AML-193 (cell line): Measurements from ENCODE around the gene NDUFS8.

Experiments
- DNase-seq, 2 experiments: peaks; one replicate each; lab custom pipeline; 2025; lab: John Stamatoyannopoulos, UW

Gene NDUFS8

DNA sequence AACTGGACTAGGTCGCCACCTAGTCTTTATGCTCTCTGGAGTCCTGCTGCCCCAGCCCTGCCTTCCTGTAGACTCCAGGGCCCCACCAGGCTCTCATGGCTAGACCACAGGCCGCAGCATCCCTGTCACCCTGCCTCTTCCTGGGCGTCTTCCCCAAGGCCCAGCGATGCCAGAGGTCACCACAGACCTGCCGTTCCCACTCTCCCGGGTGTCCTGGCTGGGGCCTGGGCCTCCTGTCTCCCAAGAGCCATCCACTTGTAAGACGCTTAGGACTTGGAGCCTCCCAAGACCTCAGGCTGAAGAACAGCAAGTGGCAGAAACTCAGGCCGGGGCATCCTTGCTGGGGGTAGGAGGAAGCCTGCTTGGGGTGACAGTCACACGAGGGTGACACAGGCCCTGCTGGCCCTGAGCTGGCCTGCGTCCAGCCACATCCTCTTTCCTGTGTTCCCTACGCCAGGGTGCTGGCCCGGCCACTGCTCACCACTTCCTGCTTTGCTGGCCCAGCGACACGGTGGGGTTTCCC is 6.3 kb downstream of the NDUFS8 start:
- DNase-seq = peak; percentile 75 to 82

DNA sequence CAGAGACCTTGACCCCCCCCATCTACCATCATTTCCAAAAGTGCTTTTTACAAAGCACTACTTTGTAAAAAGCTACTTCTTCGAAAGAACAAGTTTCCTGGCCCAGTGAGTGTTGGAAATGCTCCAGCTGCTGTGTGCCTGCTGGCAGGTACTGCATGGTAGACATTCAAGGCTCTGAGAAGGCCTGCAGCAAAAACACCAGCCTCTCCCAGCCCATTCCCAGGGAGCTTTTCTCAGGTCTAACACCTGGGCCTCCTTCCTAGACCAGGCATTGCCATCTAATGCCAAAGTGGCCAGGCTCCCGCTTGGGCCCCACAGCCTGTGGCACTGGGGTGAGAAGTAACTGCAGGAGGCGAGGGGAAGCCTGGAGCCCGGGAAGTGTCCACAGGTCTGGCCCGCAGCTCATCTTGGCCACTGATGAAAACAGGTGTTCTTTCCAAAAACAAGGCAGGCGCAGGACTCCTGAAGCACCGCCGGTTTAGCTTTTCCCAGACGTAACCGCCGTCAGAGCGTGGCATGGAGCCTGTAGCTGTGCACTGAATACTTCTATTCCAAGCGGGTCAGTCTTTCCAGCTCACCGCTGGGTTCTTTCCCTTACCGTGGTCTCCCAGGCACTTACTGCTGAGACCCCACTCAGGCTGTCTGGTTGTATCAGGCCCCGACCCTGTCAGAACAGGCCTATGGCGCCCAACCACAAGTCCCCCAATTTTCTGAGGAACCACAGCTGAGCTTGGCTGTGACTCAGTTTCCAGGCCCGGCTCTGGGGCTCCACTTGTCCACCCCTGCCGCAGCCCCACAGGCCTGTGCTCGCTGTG is 7.1 kb downstream of the NDUFS8 start:
- no peak for DNase-seq

DNA sequence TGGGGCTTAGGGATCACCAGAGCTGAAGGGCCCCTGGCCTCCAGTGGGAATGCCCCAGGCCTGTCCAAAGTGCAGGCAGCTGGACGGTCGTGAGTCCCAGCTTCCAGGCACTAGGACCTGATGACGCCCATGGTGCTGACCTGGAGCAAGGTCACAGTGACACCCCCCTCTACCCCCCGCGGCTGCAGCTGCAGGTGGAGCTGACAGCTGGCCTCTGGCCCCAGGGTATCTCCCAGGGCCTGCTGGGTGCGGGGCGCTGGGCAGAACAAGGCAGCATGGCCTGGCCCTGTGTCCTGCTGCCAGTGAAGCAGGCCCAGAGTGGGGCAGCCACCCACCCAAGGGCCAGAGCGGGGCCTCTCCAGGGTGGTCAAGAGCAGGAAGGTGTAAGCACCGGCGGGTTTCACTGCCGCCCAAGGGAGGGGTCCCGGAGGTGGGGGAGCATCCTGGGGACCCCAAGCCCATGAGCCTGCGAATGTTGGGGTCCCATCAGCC is 7.8 kb downstream of the NDUFS8 start:
- no peak for DNase-seq

DNA sequence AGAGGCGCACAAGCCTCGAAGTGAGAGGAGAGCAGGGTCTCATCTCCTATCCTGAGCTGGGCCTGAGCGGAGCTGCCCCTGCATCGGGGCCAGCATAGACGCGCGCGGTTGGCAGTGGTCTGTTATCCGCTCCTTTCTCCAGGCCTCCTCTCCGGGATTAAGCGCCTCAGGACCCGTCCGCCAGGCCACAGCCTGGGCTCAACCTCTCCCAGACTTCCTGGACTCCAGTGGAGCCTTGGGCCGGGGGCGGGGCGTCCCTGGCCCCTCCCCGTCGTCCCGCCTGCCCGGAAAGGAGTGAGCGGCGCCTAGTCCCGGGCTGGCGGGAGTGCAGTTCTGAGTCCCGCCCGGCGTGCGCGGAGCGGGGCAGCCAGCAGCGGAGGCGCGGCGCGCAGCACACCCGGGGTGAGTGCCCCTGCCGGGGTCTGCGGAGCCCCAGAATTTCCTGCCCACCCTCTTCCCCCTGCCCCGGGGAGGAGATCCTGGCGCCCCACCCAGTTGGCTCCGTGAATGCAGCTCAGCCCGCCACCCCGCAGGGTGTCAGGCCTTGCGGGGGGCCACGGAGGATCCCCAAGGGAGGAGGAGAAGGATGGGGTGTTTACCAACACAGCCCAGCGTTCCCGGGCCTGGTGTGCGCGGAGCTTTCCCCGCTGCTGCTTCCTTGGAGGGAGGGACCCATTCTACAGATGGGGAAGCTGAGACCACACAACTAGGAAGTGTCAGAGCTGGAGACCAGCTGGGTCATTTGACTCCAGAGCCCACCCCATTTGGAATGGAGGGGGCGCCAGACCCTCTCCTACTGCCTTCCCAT is 8.4 kb downstream of the NDUFS8 start, which contains the start of gene TCIRG1:
Gene TCIRG1 (plus strand): TSS at position 308 of the 808 bp plus-strand sequence. CDS start 2,247 bp downstream, outside the sequence.
- peak; percentile 12 to 24 for DNase-seq

DNA sequence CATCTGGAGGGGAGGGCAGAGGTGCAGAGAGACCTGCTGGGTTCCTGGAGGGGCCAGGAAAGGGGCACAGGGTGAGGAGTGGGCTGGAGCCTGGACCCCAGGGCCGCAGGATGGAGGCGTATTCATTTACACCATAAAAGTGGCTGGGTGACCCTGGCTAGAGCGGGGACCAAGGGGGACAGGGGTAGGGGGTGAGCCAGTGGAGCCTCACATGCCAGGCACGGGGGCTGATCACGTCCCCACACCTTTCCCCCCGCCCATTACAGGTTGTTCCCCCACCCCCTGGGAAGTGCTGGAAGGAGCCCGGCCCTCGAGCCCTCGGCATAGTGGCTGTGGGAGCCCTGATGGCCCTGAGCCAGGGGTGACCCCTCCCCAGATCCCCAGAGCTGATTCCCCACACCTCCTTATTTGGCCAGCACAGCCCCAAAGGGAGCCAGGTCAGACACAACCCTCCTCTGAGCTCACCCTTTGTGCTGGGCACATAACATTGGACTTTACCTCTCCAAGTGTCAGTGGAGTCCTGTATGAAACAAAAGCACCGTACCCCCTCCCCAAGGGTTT is 9.1 kb downstream of the NDUFS8 start:
- DNase-seq = peak in 1 of 2 experiments; percentile 25

DNA sequence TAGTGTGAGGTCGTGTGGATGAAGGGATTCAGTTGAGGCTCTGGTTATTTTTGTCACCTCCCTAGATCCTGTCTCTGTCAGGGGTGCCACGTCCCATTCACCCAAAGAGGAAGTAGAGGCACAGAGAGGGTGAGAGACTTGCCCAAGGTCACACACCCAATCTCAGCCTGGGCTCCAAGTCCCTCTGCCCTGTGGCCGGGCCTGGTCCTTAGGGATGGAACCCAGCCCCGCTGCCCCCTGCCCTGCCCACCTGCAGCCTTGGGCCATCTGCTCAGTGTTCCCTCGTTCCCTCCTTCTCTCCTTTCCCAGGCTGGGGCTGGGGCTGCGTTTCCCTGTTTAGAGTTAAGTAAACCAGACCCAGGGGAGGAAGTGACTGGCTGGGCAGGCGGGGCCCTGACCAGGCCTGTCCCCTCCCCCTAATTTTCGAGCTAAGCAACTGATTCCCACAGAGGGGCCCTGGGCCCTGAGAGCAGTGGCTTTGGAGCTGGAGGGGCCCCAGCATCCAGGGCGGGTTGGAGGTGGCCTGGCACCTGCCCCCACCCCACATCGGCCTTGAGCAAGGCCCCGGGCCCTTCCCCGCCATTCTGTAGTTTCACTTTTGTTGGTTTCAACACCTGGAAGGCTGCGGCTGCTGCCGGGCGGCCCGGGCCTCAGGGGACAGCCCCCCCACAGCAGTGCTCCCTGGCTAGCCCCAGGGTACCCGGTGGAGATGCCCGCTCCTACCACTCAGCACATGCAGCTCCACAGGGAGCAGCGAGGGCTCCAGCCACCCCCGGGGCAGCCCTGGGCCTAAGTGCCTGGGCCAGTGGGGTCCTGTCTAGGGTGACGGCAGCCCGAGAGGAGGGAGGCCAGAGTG is 9.8 kb downstream of the NDUFS8 start:
- DNase-seq = peak; percentile 64 to 73

DNA sequence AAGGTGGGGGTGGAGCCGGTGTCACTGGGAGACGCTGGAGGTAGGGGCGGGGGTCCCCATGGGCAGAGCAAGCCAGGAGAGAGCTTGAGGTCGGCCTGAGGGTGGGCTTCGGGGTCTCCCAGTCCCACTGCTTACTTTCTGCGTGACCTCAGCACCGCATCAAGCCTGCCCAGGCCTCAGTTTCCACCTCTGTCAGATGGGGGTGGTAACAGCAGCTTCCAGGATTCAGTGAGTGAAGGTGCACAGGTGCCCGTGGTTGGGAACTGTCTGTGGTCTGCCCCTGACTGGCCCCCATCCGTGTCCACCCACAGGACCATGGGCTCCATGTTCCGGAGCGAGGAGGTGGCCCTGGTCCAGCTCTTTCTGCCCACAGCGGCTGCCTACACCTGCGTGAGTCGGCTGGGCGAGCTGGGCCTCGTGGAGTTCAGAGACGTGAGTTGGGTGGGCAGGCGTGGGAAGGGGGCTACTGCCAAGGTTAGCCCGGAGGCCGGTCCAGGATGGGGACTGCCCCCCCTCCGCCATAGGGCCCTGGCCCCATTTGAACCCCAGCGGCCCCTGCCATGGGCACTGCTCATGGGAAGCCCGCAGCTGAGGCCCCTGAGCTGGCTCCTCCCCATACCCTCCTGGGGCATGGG is 10.6 kb downstream of the NDUFS8 start:
- DNase-seq = no peak

DNA sequence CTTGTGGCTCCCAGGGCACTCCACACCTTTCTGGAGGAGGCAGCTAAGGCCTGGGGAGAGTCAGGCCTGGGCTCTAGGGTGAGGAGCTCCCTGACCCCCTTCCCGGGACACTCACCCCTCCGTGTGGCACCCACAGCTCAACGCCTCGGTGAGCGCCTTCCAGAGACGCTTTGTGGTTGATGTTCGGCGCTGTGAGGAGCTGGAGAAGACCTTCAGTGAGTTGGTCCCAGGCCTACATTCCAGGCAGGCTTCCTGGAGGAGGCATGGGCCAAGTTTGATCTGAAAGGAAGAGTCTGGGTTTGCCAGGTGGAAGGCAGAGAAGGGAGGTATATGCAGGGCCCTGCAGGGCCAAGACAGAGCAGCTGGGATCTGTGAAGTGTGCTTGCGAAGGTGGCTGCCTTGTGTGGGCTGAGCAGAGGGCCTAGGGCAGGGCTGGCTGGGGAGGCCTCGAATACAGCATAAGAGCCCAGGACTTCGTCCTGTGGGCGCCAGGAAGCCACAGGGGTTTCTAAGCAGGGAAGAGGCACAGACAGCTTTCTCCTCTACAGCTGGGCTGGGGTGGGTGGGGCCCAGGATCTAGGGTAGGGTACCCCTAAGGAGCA is 11.2 kb downstream of the NDUFS8 start:
- no peak for DNase-seq

DNA sequence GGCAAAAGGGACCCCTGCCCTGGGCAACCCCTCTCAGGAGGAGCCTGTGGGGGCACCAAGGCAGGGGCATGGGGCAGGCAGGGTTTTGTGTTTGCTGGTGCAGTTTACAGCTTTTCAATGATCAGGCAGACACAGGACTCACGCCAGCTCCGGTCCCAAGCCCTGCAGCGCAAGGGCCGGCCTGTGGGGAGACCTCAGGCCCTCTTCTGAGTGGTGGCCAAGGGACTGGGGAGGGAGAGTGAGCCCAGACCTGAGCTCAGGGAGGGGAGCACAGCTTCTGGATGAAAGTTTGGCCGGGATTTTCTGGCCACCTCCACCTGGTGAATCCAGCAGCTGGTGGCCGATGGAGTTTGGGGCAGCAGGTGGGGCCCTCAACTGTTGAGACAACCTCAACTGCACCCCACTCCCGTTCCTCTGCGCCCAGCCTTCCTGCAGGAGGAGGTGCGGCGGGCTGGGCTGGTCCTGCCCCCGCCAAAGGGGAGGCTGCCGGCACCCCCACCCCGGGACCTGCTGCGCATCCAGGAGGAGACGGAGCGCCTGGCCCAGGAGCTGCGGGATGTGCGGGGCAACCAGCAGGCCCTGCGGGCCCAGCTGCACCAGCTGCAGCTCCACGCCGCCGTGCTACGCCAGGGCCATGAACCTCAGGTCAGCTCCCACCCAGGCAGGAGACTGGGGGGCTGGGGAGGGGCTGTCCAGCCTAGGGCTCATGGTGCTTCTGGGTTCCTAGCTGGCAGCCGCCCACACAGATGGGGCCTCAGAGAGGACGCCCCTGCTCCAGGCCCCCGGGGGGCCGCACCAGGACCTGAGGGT is 11.9 kb downstream of the NDUFS8 start:
- DNase-seq = no peak

DNA sequence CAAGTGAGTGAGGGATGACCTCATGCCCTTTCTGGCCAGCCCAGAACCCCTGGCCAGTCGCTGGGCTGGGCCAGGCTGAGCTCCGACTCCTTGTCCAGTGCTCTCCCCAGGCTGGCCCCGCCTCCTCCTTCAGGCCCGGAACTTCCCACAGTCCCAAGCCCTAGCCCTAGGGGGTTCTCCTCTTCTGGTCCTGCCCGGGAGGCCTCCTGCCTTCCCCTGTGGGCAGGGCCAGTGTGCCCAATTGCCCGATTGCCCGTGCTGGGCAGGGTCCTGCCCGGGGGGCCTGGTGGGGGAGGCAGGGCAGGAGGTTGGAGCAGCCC is 12.5 kb downstream of the NDUFS8 start:
- DNase-seq = no peak

DNA sequence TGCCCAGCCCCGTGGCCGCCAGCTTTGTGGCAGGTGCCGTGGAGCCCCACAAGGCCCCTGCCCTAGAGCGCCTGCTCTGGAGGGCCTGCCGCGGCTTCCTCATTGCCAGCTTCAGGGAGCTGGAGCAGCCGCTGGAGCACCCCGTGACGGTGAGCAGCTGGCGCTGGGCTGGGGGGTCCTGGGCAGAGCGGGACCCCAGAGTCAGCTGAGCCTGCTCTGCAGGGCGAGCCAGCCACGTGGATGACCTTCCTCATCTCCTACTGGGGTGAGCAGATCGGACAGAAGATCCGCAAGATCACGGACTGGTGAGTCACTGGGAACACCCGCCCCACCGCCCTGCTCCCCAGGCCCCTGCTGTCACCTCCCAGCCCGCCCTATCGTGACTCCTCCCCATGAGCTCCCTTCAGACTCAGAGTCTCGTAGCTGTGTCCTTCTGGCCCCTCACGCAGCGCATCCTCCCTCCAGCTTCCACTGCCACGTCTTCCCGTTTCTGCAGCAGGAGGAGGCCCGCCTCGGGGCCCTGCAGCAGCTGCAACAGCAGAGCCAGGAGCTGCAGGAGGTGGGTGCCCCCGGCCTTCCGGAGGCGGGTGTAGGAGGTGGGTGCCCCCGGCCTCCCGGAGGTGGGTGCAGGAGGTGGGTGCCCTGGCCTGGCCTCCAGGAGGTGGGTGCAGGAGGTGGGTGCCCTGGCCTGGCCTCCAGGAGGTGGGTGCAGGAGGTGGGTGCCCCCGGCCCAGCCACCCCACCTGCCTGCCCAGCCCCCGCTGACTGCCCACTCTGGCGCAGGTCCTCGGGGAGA is 13.1 kb downstream of the NDUFS8 start:
- no peak for DNase-seq

DNA sequence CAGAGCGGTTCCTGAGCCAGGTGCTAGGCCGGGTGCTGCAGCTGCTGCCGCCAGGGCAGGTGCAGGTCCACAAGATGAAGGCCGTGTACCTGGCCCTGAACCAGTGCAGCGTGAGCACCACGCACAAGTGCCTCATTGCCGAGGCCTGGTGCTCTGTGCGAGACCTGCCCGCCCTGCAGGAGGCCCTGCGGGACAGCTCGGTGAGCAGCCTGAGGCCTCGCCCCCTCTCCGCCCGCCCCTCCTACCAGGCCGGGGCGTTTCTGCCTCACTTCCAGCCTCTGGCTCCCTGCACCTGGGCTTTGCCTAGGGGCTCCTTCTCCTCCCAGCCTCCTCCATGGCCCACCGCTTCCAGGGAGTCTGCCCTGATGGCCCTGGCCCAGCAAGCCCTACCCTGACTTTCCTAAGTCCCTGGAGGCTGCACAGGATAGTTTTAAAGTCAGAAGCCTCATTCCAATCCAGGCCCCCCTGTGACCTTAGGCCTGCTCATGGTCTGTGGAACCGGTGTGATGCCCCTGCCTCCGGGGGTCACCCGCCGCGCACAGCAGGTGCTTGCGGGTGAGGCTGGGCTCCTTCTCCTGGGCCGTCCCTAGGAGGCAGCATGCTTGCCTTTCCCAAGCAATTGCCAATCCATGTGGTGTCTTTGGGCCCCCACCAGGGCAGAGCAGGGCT is 13.8 kb downstream of the NDUFS8 start:
- no peak for DNase-seq

DNA sequence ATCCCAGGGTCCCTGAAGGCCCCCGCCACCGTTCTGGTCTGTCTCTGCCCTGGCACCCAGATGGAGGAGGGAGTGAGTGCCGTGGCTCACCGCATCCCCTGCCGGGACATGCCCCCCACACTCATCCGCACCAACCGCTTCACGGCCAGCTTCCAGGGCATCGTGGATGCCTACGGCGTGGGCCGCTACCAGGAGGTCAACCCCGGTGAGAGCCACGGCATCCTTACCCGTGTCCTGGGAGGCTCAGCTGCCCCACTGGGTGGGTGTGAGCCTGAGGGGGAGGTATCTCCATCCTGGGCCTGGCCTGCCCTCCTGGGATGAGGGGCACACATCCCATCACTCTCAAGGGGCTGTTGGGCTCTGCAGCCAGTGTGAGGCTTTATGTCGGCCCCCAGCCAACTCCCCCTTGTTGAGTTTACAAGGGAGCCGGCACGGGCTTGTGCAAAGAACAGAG is 14.4 kb downstream of the NDUFS8 start:
- no peak for DNase-seq

DNA sequence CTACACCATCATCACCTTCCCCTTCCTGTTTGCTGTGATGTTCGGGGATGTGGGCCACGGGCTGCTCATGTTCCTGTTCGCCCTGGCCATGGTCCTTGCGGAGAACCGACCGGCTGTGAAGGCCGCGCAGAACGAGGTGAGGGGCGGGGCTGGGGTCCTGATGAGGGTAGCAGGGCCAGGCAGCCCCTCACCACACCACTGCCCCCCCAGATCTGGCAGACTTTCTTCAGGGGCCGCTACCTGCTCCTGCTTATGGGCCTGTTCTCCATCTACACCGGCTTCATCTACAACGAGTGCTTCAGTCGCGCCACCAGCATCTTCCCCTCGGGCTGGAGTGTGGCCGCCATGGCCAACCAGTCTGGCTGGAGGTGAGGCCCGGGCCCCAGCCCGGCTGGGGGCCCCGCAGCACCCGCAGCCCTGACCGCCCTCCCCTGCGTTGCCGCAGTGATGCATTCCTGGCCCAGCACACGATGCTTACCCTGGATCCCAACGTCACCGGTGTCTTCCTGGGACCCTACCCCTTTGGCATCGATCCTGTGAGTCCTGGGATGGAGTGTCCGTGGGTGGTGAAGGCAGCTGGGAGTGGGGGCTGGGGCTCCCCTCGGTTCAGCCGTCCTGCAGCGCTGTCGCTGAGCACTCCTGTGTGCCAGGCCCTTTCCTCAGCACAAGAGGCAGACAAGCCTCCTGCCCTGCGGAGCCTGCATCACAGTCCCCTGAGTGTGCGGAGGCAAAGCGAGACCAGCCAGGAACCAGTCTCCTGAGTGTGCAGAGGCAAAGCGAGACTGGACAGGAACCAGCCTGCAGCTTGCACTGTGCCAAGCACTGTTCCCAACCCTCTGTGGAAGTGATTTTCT is 17.2 kb downstream of the NDUFS8 start:
- no peak for DNase-seq

DNA sequence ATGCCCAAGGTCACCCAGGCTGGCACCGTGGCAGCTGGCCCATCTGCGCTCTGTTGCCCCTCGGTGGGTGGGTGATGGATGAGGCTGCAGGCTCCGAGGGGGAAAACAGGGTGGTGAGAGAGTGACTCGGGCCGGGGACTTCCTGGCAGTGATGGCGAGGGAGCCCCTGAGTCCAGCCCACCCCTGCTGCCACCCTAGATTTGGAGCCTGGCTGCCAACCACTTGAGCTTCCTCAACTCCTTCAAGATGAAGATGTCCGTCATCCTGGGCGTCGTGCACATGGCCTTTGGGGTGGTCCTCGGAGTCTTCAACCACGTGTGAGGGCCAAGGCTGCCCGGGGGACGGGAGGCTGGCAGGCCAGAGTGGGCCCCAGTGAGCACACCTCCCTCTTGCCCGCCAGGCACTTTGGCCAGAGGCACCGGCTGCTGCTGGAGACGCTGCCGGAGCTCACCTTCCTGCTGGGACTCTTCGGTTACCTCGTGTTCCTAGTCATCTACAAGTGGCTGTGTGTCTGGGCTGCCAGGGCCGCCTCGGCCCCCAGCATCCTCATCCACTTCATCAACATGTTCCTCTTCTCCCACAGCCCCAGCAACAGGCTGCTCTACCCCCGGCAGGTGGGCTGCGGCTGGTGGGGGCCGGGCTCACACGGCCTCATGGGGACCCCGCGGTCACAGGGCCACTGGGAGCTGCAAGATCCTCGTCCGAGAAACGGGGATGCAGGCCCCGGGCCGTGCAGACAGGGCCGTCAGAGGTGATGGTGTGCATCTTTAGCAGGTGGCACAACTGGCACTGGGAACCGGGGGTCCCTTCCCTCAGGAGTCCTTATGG is 18.4 kb downstream of the NDUFS8 start:
- DNase-seq = no peak
